Stomach smooth muscle (tissue), 2 donors: Measurements from ENCODE around the gene MAST3.
A peak's percentile ranks its signal among the peaks of the same experiment; 100 is the strongest.
"Not testable (repeated sequence)": the region's sequence is repeated elsewhere in the genome, so short reads cannot be mapped to it uniquely, and the experiment has no call there.

Experiments used
- H3K27ac ChIP-seq: one replicate; pipeline ENCODE4 v1.7.0; 2013; ENCODE audit warnings: mild to moderate bottlenecking, low read length, inconsistent platforms
- H3K27me3 ChIP-seq, 2 donors: one replicate each; pipeline ENCODE4 v1.7.0; 2013; ENCODE audit warnings: low read length in 2 of 2; ENCODE audit not compliant: insufficient read depth in 2 of 2, control insufficient read depth in 1 of 2
- H3K36me3 ChIP-seq, 2 donors: one replicate each; pipeline ENCODE4 v1.7.0; 2013; ENCODE audit warnings: low read length in 2 of 2; ENCODE audit not compliant: control insufficient read depth in 2 of 2, insufficient read depth in 2 of 2
- H3K4me1 ChIP-seq: one replicate; pipeline ENCODE4 v1.7.0; 2013; ENCODE audit warnings: low read length; ENCODE audit not compliant: control insufficient read depth, insufficient read depth
- H3K4me3 ChIP-seq, 2 donors: one replicate each; pipeline ENCODE4 v1.7.0; 2013; ENCODE audit warnings: low read length in 2 of 2
- H3K9ac ChIP-seq, 2 donors: one replicate each; pipeline ENCODE4 v1.7.0; 2013; ENCODE audit warnings: low read length in 2 of 2, mild to moderate bottlenecking in 1 of 2
- H3K9me3 ChIP-seq, 2 donors: one replicate each; pipeline ENCODE4 v1.7.0; 2013; ENCODE audit warnings: low read length in 2 of 2; ENCODE audit not compliant: control insufficient read depth in 2 of 2
- donor health status: healthy.
- donor health status: Pancreatic carcinoma.

The MAST3 gene

DNA sequence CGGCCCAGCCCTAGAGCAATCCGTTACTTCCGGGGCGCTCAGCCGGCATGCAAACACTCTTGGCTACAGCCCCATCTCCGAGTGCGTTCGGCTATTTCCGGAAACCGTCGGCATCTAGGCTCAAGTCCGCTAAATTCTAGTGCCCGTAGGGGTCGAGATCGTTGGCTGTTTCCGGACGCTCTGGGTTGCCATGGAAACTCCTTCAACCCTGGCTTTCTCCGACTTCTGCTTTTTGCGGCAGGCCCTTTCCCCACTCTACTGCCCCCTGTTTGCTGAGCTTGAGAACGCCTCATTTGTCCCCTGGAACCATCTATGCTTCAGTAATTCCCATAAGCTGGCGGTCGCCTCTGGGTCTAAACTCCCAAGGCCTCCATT is 54.9 kb downstream of the MAST3 start:
- H3K4me1 ChIP-seq = peaks cover 46% of the 10 kb centered on the region
- peak overlapping the region; percentile 88 for H3K4me3 ChIP-seq
- H3K36me3 ChIP-seq = no peaks in the 10 kb centered on the region
- peak overlapping the region; percentile 94 for H3K27ac ChIP-seq
- H3K27me3 ChIP-seq = no peaks in the 10 kb centered on the region
- no peaks in the 10 kb centered on the region for H3K9me3 ChIP-seq
- peak overlapping the region; percentile 96 to 98 for H3K9ac ChIP-seq

DNA sequence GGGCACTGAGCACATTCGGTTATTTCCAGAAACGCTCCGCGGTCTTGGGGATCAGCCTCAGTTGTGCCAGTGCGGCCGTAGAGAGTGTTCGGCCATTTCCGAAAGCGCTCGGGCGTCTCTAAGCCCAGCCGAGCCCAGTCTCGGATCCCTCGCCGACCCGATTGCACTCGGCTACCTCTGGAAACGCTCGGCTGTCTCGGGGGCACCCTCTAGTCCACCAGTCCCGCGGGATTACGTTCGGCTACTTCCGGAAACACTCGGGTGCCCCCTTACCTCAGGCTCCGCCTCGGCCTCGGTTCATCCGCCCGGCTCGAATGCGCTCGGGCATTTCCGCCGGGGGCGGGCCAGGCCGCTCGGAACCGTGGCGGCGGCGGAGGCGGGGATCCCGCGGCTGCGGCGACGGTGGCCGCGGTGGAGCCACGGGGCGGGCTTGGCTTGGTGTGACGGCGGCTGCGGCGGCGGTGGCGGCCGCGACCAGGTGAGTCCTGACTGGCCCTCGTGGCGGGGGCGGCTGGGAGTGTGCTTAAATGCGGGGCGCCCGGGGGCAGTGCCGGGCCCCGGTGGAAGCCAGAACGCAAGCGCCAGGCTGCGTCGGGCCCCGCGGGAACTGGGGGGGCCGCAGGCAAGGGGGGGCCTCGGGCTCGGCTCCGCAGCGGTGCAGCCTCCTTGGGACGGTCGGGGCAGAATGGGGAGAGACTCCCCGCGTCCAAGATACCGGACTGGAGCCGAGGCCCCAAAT is 55.4 kb downstream of the MAST3 start, which contains the start of gene PIK3R2:
Gene PIK3R2 (plus strand): TSS at position 347 of the 739 bp plus-strand sequence. CDS start 2,717 bp downstream, outside the sequence.
- Histone ChIP-seq H3K9me3 (no peaks in the 10 kb centered on the region), H3K36me3 (no peaks in the 10 kb centered on the region), H3K4me1 (peaks cover 52% of the 10 kb centered on the region), H3K27ac (peak within 1 kb of the TSS; percentile 94), H3K9ac (peak within 1 kb of the TSS; percentile 96 to 98), H3K4me3 (peak within 1 kb of the TSS; percentile 88), H3K27me3 (no peaks in the 10 kb centered on the region)

DNA sequence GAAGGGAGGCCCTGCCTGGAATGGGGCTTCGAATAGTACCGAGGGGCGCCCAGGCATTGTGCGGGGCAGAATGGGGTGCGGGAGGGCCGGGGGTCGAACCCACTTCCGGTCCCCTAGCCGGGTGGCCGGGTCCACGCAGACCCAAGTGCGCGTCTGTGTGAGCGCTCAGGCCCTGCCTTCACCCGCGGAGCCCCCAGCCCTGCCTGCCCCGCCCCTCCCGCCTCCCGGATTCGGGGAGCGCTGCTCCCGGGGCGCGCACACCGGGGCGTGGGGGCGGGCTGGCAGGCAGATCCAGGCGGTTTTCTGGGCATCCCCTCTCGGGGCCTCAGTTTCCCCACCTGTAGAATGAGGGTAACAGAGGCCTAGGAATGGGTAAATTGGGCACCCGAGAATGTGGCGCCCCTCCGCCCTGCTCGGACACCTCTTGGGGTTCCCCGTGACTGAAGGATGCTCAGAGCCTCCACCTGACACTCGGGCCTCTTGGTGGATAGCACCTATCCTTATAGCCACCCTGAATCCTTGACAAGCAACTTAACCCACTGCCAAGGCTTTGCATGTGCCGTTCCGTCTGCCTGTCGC is 56.1 kb downstream of the MAST3 start:
- peak overlapping the region; percentile 88 to 92 for H3K9ac ChIP-seq
- H3K9me3 ChIP-seq = no peaks in the 10 kb centered on the region
- H3K36me3 ChIP-seq = no peaks in the 10 kb centered on the region
- peaks cover 53% of the 10 kb centered on the region for H3K4me1 ChIP-seq
- no peaks in the 10 kb centered on the region for H3K27me3 ChIP-seq
- H3K4me3 ChIP-seq = peak overlapping the region; percentile 81 to 88
- H3K27ac ChIP-seq = peak overlapping the region; percentile 94

DNA sequence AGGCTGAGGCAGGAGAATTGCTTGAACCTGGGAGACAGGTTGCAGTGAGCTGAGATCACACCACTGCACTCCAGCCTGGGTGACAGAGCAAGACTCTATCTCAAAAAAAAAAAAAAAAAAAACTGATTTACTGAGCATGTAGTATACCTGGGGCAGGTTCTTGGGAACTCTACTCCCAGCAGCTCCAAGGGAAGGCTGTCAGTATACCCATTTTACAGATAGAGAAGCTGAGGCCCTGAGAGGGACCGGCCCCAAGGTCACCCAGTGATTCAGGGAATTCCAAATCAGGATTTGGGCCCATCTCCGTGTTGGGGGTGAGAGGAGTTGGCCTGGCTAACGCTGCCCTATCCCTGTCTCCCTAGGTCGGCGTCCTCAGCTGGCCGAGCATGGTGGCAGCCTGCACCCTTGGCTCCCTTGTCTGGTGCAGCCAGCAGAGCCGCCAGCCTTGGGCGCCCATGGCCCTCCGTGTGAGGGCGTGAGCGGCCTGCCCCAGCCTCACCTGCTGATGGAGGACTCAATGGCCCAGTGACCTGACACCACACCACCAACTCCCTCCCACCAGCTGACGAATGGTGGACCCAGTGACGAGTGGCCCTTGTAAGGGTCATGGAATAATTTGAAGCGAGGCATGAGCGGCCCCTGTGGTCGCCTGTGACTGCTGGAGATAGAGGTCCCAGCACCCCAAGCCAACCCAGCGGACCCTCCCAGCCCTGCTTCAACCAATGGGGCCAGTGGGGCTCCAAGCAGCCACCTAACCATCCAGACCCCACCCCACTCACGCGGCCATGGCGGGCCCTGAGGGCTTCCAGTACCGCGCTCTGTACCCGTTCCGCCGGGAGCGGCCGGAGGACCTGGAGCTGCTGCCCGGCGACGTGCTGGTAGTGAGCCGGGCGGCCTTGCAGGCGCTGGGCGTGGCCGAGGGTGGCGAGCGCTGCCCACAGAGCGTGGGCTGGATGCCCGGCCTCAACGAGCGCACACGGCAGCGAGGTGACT is 57.8 kb downstream of the MAST3 start:
- H3K27ac ChIP-seq = peak overlapping the region; percentile 87
- H3K27me3 ChIP-seq = no peaks in the 10 kb centered on the region
- no peak overlapping the region for H3K4me3 ChIP-seq
- no peaks in the 10 kb centered on the region for H3K9me3 ChIP-seq
- peak overlapping the region; percentile 13 to 24 for H3K9ac ChIP-seq
- peaks cover 56% of the 10 kb centered on the region for H3K4me1 ChIP-seq
- no peaks in the 10 kb centered on the region for H3K36me3 ChIP-seq

DNA sequence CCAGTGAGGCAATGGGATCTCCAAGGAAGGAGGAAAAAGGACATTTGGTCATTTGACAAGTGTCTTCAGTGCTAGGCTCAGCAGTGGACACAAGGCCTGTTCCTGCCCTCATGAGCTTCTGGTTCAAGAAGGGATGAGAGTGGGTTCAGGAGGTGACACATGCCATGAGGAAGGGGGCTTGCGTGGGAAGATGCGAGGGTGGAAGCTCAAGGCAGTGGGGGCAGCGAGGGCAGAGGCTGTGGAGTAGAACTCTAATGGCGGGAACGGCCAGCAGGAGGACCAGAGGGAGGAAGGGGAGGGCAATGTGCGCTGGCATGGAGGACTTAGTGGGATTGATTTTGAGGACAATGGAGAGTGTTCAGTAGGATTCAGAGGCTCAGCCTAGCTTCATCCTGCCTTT is 58.7 kb downstream of the MAST3 start:
- H3K9ac ChIP-seq = peak overlapping the region; percentile 16 to 64
- no peaks in the 10 kb centered on the region for H3K27me3 ChIP-seq
- no peak overlapping the region for H3K4me3 ChIP-seq
- peak overlapping the region; percentile 87 for H3K27ac ChIP-seq
- H3K4me1 ChIP-seq = peaks cover 63% of the 10 kb centered on the region
- H3K9me3 ChIP-seq = no peaks in the 10 kb centered on the region
- no peaks in the 10 kb centered on the region for H3K36me3 ChIP-seq

DNA sequence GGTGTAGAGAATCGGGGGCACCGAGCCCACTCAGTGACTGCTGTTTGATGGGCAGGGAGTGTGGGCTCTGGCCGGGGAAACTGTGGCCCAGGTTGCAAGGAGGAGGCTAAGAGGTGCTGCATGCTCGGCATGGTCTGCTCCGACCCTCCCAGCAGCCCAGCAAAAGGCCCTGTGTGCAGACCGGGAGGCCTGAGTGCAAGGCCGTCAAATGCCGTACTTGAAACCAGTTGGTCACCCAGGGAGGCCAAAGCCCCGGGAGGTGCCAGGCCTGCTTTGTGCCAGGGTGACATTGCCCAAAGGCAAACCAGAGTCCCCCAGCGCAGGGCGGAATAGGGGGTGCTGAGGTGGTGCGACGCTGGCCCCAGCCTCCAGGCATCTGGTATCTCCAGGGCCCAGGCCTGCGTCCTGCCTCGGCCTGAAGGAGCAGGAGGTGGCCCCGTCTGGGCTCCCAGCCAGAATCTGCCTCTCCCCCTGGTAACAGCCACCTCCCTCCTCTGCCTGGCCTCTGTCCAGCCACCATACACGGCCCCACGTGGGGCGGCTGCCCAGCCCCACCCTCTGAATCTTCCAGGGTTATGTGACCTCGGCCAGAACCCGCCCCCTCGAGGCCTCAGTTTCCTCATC is 59.4 kb downstream of the MAST3 start:
- Histone ChIP-seq H3K36me3 (peaks cover under 1 to 3% of the 10 kb centered on the region in 2 donors), H3K4me1 (peaks cover 62% of the 10 kb centered on the region), H3K9ac (peak overlapping the region; percentile 55 to 64)

DNA sequence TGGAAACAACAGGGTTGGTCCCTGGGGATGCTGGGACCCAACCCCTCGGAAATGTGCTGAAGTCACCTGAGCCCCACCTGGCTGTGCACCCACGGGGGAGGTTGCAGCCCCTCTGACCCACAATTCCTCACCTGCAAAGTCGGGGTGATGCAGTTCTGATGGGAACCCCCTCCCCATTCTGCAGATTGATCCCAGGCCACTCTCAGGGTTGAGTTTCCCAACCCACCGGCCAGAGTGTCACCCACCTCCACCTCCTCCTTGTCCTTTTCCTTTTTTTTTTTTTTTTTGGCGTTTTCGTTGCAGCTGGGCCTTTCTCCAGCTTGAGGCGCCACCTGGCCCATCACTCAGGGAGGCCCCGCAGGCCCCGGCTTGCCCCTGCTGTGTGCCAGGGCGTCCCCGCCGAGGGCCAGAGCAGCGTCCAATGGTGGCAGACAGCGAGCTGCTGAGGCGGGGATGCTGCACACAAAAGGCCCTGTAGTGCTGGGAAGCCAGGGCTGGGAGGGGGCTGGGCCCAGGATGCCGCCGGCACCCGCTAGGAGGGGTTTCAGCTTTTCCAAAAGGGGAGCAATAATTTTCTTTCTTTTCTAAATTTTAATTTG is 60.0 kb downstream of the MAST3 start:
- Histone ChIP-seq H3K9me3 (no peaks in the 10 kb centered on the region), H3K36me3 (peaks cover 3 to 4% of the 10 kb centered on the region in 2 donors), H3K9ac (peak overlapping the region; percentile 29 to 55), H3K27ac (peak overlapping the region; percentile 87), H3K4me1 (peaks cover 57% of the 10 kb centered on the region), H3K4me3 (peak overlapping the region; percentile 25 to 29), H3K27me3 (no peaks in the 10 kb centered on the region)

More for the DNA sequence above, 59.4 kb downstream of the MAST3 start:
- H3K27ac ChIP-seq = peak overlapping the region; percentile 87
- H3K27me3 ChIP-seq = no peaks in the 10 kb centered on the region
- H3K4me3 ChIP-seq = peak overlapping the region in 1 of 2 donors; percentile 35
- H3K9me3 ChIP-seq = no peaks in the 10 kb centered on the region

DNA sequence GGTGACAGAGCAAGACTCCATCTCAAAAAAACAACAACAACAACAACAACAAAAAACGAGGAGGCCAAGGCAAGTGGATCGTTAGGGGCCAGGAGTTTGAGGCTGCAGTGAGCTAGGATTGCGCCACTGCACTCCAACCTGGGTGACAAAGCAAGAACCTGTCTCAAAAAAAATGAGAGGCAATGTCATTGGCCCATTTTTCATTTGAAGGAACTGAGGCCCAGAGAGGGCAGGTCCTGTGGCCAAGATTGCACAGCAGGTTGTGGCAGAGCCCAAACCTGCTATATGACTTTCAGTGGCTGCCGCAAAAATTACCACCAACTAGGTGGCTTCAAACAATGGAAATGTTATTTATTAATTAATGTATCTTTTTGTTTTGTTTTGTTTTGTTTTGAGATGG is 60.9 kb downstream of the MAST3 start:
- H3K27ac ChIP-seq = no peak overlapping the region
- H3K27me3 ChIP-seq = no peaks in the 10 kb centered on the region
- peaks cover 55% of the 10 kb centered on the region for H3K4me1 ChIP-seq

DNA sequence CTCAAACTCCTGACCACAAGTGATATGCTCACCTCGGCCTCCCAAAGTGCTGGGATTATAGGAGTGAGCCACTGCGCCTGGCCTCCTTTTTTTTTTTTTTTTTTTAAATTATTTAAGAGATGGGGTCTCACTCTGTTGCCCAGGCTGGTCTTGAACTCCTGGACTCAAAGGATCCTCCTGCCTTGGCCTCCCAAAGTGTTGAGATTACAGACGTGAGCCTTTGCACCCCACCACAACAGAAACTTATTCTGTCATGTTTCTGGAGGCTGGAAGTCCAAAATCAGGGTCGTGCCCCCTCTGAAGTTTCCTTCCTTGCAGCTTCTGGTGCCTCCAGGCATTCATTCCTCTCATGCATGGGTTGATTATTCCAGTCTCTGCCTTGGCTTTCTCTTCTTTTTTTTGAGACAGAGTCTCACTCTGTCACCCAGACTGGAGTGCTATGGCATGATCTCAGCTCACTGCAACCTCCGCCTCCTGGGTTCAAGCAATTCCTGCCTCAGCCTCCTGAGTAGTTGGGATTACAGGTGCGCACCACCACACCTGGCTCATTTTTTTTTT is 61.6 kb downstream of the MAST3 start:
- not testable (repeated sequence) for H3K9ac ChIP-seq, H3K27ac ChIP-seq, H3K4me3 ChIP-seq, H3K9me3 ChIP-seq, H3K27me3 ChIP-seq
- Histone ChIP-seq H3K36me3 (peaks cover 15% of the 10 kb centered on the region in 2 donors), H3K4me1 (peaks cover 52% of the 10 kb centered on the region)

More for the DNA sequence above, 60.9 kb downstream of the MAST3 start:
- Histone ChIP-seq H3K9ac (no peak overlapping the region), H3K36me3 (peaks cover 12% of the 10 kb centered on the region in 2 donors), H3K9me3 (no peaks in the 10 kb centered on the region), H3K4me3 (no peak overlapping the region)
